ENCODE data around the gene SLC43A3.

SLC43A3 gene

GRCh38 chr11:57434640-57435546 lies 8.0 kb upstream of the SLC43A3 start:
- no peaks in the 10 kb centered on the region for H3K36me3 ChIP-seq (ENCODE audit: insufficient read depth, low read length)

GRCh38 chr11:57432714-57433163 lies 5.8 kb upstream of the SLC43A3 start:
- H3K27me3 ChIP-seq (ENCODE audit: control insufficient read depth, insufficient read depth, low read length), result peaks cover 3% of the 10 kb centered on the region
- no peak overlapping the region for H3K4me3 ChIP-seq (ENCODE audit: low read length)
- no peak overlapping the region for H3K4me2 ChIP-seq (ENCODE audit: low read length)
- no peaks in the 10 kb centered on the region for H3K36me3 ChIP-seq (ENCODE audit: insufficient read depth, low read length)
- H3K4me1 ChIP-seq (ENCODE audit: control insufficient read depth, insufficient read depth, low read length), result peaks cover 27% of the 10 kb centered on the region
- no peaks in the 10 kb centered on the region for H3K9me3 ChIP-seq (replicated peaks; ENCODE audit: low read length)
- H3K9ac ChIP-seq (ENCODE audit: low read depth, low read length), result no peak overlapping the region

More at GRCh38 chr11:57434640-57435546, 8.0 kb upstream of the SLC43A3 start:
- no peaks in the 10 kb centered on the region for H3K9me3 ChIP-seq (replicated peaks; ENCODE audit: low read length)
- peaks cover 22% of the 10 kb centered on the region for H3K4me1 ChIP-seq (ENCODE audit: control insufficient read depth, insufficient read depth, low read length)
- peak overlapping the region; percentile 29 for H3K4me2 ChIP-seq (ENCODE audit: low read length)
- peaks cover 9% of the 10 kb centered on the region for H3K27me3 ChIP-seq (ENCODE audit: control insufficient read depth, insufficient read depth, low read length)
- no peak overlapping the region for H3K4me3 ChIP-seq (ENCODE audit: low read length)
- H3K9ac ChIP-seq (ENCODE audit: low read depth, low read length), result no peak overlapping the region

DNA sequence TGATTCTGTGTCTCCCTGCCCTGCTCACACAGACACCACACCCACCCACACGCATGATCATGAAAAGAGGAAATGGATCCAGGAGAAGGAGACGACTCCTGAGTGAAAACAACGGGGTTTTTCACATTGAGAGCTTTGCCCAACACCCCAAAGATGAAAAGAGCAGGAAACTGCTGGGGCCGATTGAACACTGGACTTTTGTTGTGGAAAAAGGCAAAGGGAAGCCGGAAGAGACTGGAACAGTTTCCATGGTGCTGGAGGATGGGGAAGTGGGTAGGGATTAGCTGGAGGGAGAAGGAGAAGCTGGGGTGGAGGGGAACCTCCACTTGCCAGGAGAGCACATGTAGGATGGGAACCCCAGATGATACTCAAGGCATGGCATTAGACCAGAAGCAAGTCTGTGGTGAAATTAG lies 5.2 kb upstream of the SLC43A3 start:
- no peaks in the 10 kb centered on the region for H3K9me3 ChIP-seq (replicated peaks; ENCODE audit: low read length)
- no peak overlapping the region for H3K4me3 ChIP-seq (ENCODE audit: low read length)
- H3K27me3 ChIP-seq (ENCODE audit: control insufficient read depth, insufficient read depth, low read length), result peaks cover 3% of the 10 kb centered on the region
- no peaks in the 10 kb centered on the region for H3K36me3 ChIP-seq (ENCODE audit: insufficient read depth, low read length)
- peaks cover 33% of the 10 kb centered on the region for H3K4me1 ChIP-seq (ENCODE audit: control insufficient read depth, insufficient read depth, low read length)
- no peak overlapping the region for H3K4me2 ChIP-seq (ENCODE audit: low read length)
- H3K9ac ChIP-seq (ENCODE audit: low read depth, low read length), result no peak overlapping the region

DNA sequence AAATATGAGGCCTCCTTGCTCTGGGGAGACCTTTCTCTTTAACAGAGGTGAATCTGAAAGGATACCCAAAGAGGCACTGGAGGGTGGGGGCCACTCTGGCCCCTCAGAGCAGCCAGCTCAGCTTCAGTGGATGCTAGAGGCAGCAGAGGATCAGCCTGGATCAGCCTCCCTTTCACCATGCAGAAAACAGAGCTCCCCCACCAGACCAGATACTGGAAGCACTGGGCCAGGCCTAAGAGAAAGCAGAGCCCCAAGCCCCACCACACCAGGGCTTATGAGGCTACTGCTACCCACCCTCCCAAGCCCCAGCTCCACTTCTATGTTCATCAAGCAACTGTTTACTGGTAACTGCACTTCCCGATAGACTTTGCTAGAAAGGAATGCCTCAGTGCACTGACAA lies 4.0 kb upstream of the SLC43A3 start:
- H3K9me3 ChIP-seq (replicated peaks; ENCODE audit: low read length), result no peaks in the 10 kb centered on the region
- no peaks in the 10 kb centered on the region for H3K27me3 ChIP-seq (ENCODE audit: control insufficient read depth, insufficient read depth, low read length)
- H3K9ac ChIP-seq (ENCODE audit: low read depth, low read length), result no peak overlapping the region
- H3K36me3 ChIP-seq (ENCODE audit: insufficient read depth, low read length), result no peaks in the 10 kb centered on the region
- peaks cover 45% of the 10 kb centered on the region for H3K4me1 ChIP-seq (ENCODE audit: control insufficient read depth, insufficient read depth, low read length)
- no peak overlapping the region for H3K4me2 ChIP-seq (ENCODE audit: low read length)
- H3K4me3 ChIP-seq (ENCODE audit: low read length), result no peak overlapping the region

DNA sequence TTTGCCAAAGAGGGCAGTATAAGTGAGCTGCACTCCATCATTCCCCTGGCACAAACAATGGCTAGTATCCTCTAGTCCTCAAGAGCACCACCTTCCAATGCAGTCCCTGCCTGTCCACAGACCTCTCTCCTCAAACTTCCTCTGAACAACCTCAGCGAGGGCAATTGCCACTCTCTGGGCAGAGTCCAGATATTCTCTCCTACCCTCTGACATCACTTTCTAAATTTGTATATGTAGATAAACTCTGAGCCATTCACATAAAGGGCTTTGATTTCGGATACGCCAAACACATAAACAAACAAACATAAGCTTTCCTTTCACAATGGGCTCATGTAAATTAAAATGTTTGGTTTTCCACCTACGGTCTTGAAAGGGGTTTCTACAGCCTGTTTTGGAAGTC lies 3.0 kb upstream of the SLC43A3 start:
- Histone ChIP-seq H3K36me3 (ENCODE audit: insufficient read depth, low read length) (peaks cover 4% of the 10 kb centered on the region), H3K27me3 (ENCODE audit: control insufficient read depth, insufficient read depth, low read length) (no peaks in the 10 kb centered on the region), H3K4me2 (ENCODE audit: low read length) (no peak overlapping the region), H3K4me3 (ENCODE audit: low read length) (no peak overlapping the region), H3K4me1 (ENCODE audit: control insufficient read depth, insufficient read depth, low read length) (peaks cover 51% of the 10 kb centered on the region), H3K9ac (ENCODE audit: low read depth, low read length) (no peak overlapping the region), H3K9me3 (replicated peaks; ENCODE audit: low read length) (no peaks in the 10 kb centered on the region)

GRCh38 chr11:57428643-57429042 lies 1.7 kb upstream of the SLC43A3 start:
- Histone ChIP-seq H3K4me2 (ENCODE audit: low read length) (no peak overlapping the region), H3K9me3 (replicated peaks; ENCODE audit: low read length) (no peaks in the 10 kb centered on the region), H3K27me3 (ENCODE audit: control insufficient read depth, insufficient read depth, low read length) (no peaks in the 10 kb centered on the region), H3K9ac (ENCODE audit: low read depth, low read length) (no peak overlapping the region), H3K36me3 (ENCODE audit: insufficient read depth, low read length) (peaks cover 8% of the 10 kb centered on the region), H3K4me3 (ENCODE audit: low read length) (no peak overlapping the region), H3K4me1 (ENCODE audit: control insufficient read depth, insufficient read depth, low read length) (peaks cover 52% of the 10 kb centered on the region)

DNA sequence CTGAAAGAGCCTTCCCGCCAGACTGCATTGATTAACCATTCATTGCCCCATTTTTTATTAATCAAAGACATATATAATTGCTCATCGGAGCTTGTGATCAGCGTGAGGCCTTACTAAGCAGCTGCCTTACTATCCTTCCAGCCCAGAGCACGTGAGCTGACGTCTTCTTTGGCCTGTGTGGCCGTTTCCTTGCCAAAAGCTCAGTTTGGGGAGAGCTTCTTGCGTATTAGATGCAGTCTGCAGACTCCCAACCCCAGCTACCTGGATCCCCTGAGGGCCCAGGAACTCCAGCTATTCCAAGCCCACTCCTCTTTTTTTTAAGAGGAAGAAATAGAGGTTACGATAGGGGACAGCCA lies 784 bp upstream of the SLC43A3 start:
- Histone ChIP-seq H3K4me3 (ENCODE audit: low read length) (no peak overlapping the region), H3K27me3 (ENCODE audit: control insufficient read depth, insufficient read depth, low read length) (no peaks in the 10 kb centered on the region), H3K4me2 (ENCODE audit: low read length) (peak overlapping the region; percentile 70), H3K9me3 (replicated peaks; ENCODE audit: low read length) (no peaks in the 10 kb centered on the region), H3K36me3 (ENCODE audit: insufficient read depth, low read length) (peaks cover 10% of the 10 kb centered on the region), H3K9ac (ENCODE audit: low read depth, low read length) (peak overlapping the region; percentile 72), H3K4me1 (ENCODE audit: control insufficient read depth, insufficient read depth, low read length) (peaks cover 50% of the 10 kb centered on the region)

DNA sequence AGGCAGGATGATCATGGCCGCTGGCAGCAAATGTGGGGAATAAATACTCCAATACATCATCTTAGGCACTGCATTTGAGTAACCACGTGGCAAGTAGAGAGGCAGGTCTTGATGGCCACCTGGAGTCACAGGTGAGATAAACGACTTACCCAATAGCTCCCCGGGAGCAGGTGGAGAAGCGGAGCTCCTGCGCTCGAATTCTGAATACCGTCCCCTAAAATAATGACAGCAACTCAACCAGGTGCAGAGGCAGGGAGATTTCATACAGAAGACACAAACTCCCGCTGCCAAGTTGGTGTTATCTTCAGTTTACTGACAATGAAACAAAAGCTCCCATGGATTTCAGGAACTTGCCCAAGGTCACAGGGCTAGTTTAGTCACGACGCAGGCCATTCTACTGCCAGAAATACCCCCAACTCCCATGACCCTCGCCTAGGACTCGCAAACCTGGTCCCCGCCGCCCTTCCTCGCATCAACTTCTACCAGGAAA lies 437 bp downstream of the SLC43A3 start:
- Histone ChIP-seq H3K9ac (ENCODE audit: low read depth, low read length) (peak overlapping the region; percentile 72), H3K9me3 (replicated peaks; ENCODE audit: low read length) (no peaks in the 10 kb centered on the region), H3K27me3 (ENCODE audit: control insufficient read depth, insufficient read depth, low read length) (no peaks in the 10 kb centered on the region), H3K4me3 (ENCODE audit: low read length) (peak overlapping the region; percentile 73), H3K4me1 (ENCODE audit: control insufficient read depth, insufficient read depth, low read length) (peaks cover 44% of the 10 kb centered on the region), H3K36me3 (ENCODE audit: insufficient read depth, low read length) (peaks cover 10% of the 10 kb centered on the region), H3K4me2 (ENCODE audit: low read length) (peak overlapping the region; percentile 70)

GRCh38 chr11:57425565-57426438 lies 1.1 kb downstream of the SLC43A3 start:
- peaks cover 44% of the 10 kb centered on the region for H3K4me1 ChIP-seq (ENCODE audit: control insufficient read depth, insufficient read depth, low read length)
- H3K36me3 ChIP-seq (ENCODE audit: insufficient read depth, low read length), result peaks cover 11% of the 10 kb centered on the region
- H3K4me3 ChIP-seq (ENCODE audit: low read length), result peak overlapping the region; percentile 73
- H3K4me2 ChIP-seq (ENCODE audit: low read length), result peak overlapping the region; percentile 70
- no peaks in the 10 kb centered on the region for H3K9me3 ChIP-seq (replicated peaks; ENCODE audit: low read length)
- H3K27me3 ChIP-seq (ENCODE audit: control insufficient read depth, insufficient read depth, low read length), result no peaks in the 10 kb centered on the region
- H3K9ac ChIP-seq (ENCODE audit: low read depth, low read length), result peak overlapping the region; percentile 72

GRCh38 chr11:57424792-57425564 lies 1.9 kb downstream of the SLC43A3 start:
- H3K36me3 ChIP-seq (ENCODE audit: insufficient read depth, low read length), result peaks cover 19% of the 10 kb centered on the region
- no peaks in the 10 kb centered on the region for H3K27me3 ChIP-seq (ENCODE audit: control insufficient read depth, insufficient read depth, low read length)
- H3K4me2 ChIP-seq (ENCODE audit: low read length), result peak overlapping the region; percentile 70
- H3K4me3 ChIP-seq (ENCODE audit: low read length), result peak overlapping the region; percentile 73
- H3K9me3 ChIP-seq (replicated peaks; ENCODE audit: low read length), result no peaks in the 10 kb centered on the region
- H3K9ac ChIP-seq (ENCODE audit: low read depth, low read length), result peak overlapping the region; percentile 72
- H3K4me1 ChIP-seq (ENCODE audit: control insufficient read depth, insufficient read depth, low read length), result peaks cover 44% of the 10 kb centered on the region

Data from skeletal muscle satellite cell (primary cell).